GM15510 (cell line): ENCODE data around the gene PHETA2.

Source experiments
- POLR2A ChIP-seq: IDR thresholded peaks from 3 replicates; pipeline ENCODE4 v1.6.1; 2011; ENCODE audit warnings: borderline replicate concordance; ENCODE audit not compliant: insufficient read length; ENCODE audit errors: extremely low read depth

Gene PHETA2

GRCh38 chr22:42074132-42074811, at the start of gene PHETA2:
TSS of gene PHETA2 (plus strand) at chr22:42074248. CDS start at chr22:42077294, 3,046 bp downstream.
- TF ChIP-seq POLR2A: peak; percentile 30

GRCh38 chr22:42025421-42025820, 48.6 kb upstream of the PHETA2 start:
- TF ChIP-seq POLR2A: no peak

- no peak for TF ChIP-seq POLR2A
Measured at GRCh38 chr22:42026705-42027104, 47.3 kb upstream of the PHETA2 start.

GRCh38 chr22:42033263-42034181, 40.5 kb upstream of the PHETA2 start:
- no peak for TF ChIP-seq POLR2A

GRCh38 chr22:42035256-42035655, 38.8 kb upstream of the PHETA2 start:
- TF ChIP-seq POLR2A: no peak

- no peak for TF ChIP-seq POLR2A
Measured at GRCh38 chr22:42039271-42039670, 34.8 kb upstream of the PHETA2 start.

- no peak for TF ChIP-seq POLR2A
Measured at GRCh38 chr22:42041784-42042183, 32.3 kb upstream of the PHETA2 start.

- TF ChIP-seq POLR2A: no peak
Measured at GRCh38 chr22:42050641-42051180, 23.3 kb upstream of the PHETA2 start.

GRCh38 chr22:42052765-42053164, 21.3 kb upstream of the PHETA2 start:
- TF ChIP-seq POLR2A: no peak

GRCh38 chr22:42056757-42057511, 17.1 kb upstream of the PHETA2 start:
- TF ChIP-seq POLR2A: no peak

- TF ChIP-seq POLR2A: no peak
Measured at GRCh38 chr22:42060489-42060888, 13.6 kb upstream of the PHETA2 start.

- no peak for TF ChIP-seq POLR2A
Measured at GRCh38 chr22:42061041-42061440, 13.0 kb upstream of the PHETA2 start.

GRCh38 chr22:42062506-42063170, 11.4 kb upstream of the PHETA2 start:
- TF ChIP-seq POLR2A: no peak

- no peak for TF ChIP-seq POLR2A
Measured at GRCh38 chr22:42064629-42065028, 9.4 kb upstream of the PHETA2 start.
